Vagina (tissue), 2 donors: ENCODE data around the gene SIK3.

Experiments
- CTCF ChIP-seq, 3 experiments: fragments of 450-650 bp in 2 of 3; fragments of 200-600 bp in 1 of 3; sonication (generic) in 1 of 3; IDR thresholded peaks; one replicate each; pipeline ENCODE4 v1.5.1; 2017 to 2019; ENCODE audit warnings: antibody characterized with exemption in 3 of 3, mild to moderate bottlenecking in 2 of 3, moderate library complexity in 2 of 3
- POLR2A ChIP-seq, 2 donors: fragments of 450-650 bp; IDR thresholded peaks; one replicate each; pipeline ENCODE4 v1.6.1; 2017; ENCODE audit warnings: antibody characterized with exemption in 2 of 2, mild to moderate bottlenecking in 2 of 2, moderate library complexity in 2 of 2
- POLR2AphosphoS5 ChIP-seq, 2 donors: sonication (generic); formaldehyde crosslinking; IDR thresholded peaks; one replicate each; pipeline ENCODE4 v1.9.0; 2017; ENCODE audit warnings: antibody characterized with exemption in 2 of 2, mild to moderate bottlenecking in 2 of 2, low read depth in 1 of 2; ENCODE audit not compliant: insufficient read depth in 1 of 2

- TF ChIP-seq POLR2A (IDR thresholded peaks at IDR 0.05) = no peak
- no peak for TF ChIP-seq CTCF (IDR thresholded peaks at IDR 0.05)
- TF ChIP-seq POLR2AphosphoS5 (IDR thresholded peaks at IDR 0.05; ENCODE audit: insufficient read depth in 1 of 2, low read depth in 1 of 2) = no peak
Measured at GRCh38 chr11:117145393-117145761, 47.1 kb upstream of the SIK3 start.
